Naive B cell (primary cell): ENCODE data around the gene ABCE1. TPM values are rescaled to one million over a fixed set of nuclear protein-coding genes. Genes with fewer than 3 reads are reported as not detected.
A peak's percentile ranks its signal among the peaks of the same experiment; 100 is the strongest.

ENCODE experiments used
- ATAC-seq, 2 donors: fragments of 150-1000 bp; cut with Tn5 transposase; 2 replicates each; pipeline ENCODE4 v1.10.0; 2021; ENCODE audit warnings: low read depth in 2 of 2, mild to moderate bottlenecking in 2 of 2, moderate library complexity in 2 of 2
- DNase-seq: peaks from one replicate; pipeline ENCODE4 v3.0.0; 2022
- H3K27ac Mint-ChIP-seq, 6 donors: one replicate each; pipeline ENCODE4 v1.8.0; 2020 to 2022; ENCODE audit warnings: mild to moderate bottlenecking in 6 of 6, mixed read lengths in 6 of 6, moderate library complexity in 5 of 6, inconsistent platforms in 2 of 6
- H3K27me3 Mint-ChIP-seq, 3 donors: one replicate each; pipeline ENCODE4 v1.8.0; 2021 to 2022; ENCODE audit warnings: mixed read lengths in 3 of 3, mild to moderate bottlenecking in 1 of 3
- H3K36me3 Mint-ChIP-seq, 2 donors: one replicate each; pipeline ENCODE4 v1.8.0; 2020 to 2022; ENCODE audit warnings: mixed read lengths in 2 of 2, inconsistent platforms in 1 of 2, mild to moderate bottlenecking in 1 of 2
- H3K4me1 Mint-ChIP-seq, 3 donors: one replicate each; pipeline ENCODE4 v1.8.0; 2020 to 2022; ENCODE audit warnings: mixed read lengths in 3 of 3, inconsistent platforms in 1 of 3, mild to moderate bottlenecking in 1 of 3, moderate library complexity in 1 of 3
- H3K4me3 Mint-ChIP-seq, 8 donors: one replicate each; pipeline ENCODE4 v1.8.0; 2020 to 2022; ENCODE audit warnings: mild to moderate bottlenecking in 8 of 8, mixed read lengths in 8 of 8, moderate library complexity in 8 of 8, inconsistent platforms in 2 of 8
- H3K9me3 Mint-ChIP-seq, 7 donors: one replicate each; pipeline ENCODE4 v1.8.0; 2020 to 2022; ENCODE audit warnings: mixed read lengths in 7 of 7, mild to moderate bottlenecking in 5 of 7, inconsistent platforms in 2 of 7, moderate library complexity in 1 of 7
- polyA plus RNA-seq, 6 donors: library from polyadenylated mRNA; unstranded; fragments of 300-500 nt; fragmentation: Illumina TruSeq; gene quantifications; one replicate each; pipeline ENCODE4 v1.2.3, GENCODE V29; 2021; ENCODE audit warnings: low read depth in 6 of 6

Gene ABCE1
- polyA plus RNA-seq = 10 to 100 TPM; 45.5 to 63.7 (median 56.4) TPM

DNA sequence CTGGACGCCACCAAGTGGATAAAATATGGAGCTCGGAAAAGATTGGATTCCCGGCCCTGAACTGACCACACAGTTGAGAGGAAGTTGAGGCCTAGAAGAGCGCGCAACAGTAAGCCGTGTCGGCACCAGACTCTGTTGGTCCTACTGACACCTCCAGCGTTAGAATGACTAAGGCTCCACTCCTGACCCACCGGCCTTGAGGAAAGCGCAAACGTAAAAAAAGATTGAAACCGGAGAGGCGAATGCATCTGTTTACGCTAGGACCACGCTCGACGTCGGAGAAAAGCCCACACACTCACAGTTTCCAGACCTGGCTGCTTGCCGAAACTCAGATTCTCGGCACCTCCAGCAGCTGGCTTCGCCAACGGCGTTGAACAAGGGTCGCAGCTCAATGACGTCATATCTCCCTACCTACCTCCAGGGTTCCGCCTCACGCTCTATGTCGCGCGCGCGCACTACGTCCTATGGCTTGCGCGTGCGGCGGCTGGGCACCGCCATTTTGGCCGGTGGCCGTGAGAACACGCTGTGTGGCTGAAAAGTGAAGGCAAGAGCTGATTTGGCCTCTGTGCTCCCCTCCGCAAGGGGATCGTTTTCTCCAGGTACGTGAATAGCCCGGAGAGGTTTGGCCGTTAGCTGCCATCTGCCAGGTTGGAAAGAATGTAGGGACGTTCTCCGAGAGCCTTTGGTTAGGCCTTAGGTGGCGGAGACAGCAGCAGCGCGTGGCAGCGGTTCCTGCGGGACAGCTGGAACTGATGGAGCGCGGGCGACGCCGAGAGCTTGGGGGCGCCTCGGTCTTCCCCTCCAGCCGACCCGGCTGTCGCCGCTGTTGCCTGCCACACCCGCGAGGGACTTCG, at the start of gene ABCE1, which contains the start of gene ANAPC10:
ABCE1 (plus strand) TSS at position 491 of the 854 bp plus-strand sequence. CDS start 6,102 bp downstream, outside the sequence.
ANAPC10 (minus strand) TSS at position 376 of the 854 bp plus-strand sequence. CDS start 2,097 bp downstream, outside the sequence.
- H3K36me3 Mint-ChIP-seq = peaks cover 15 to 25% of the 10 kb centered on the region in 2 donors
- H3K27ac Mint-ChIP-seq = peak within 1 kb of the TSS; percentile 94 to 100 (median 98)
- H3K27me3 Mint-ChIP-seq = no peaks in the 10 kb centered on the region
- peak within 1 kb of the TSS; percentile 90 to 99 (median 97) for H3K4me3 Mint-ChIP-seq
- H3K9me3 Mint-ChIP-seq = peaks cover 0 to 13% (median 5%) of the 10 kb centered on the region in 7 donors
- DNase-seq (peak; percentile 95), ATAC-seq (peak; percentile 88 to 89)
- peaks cover 28 to 44% (median 29%) of the 10 kb centered on the region in 3 donors for H3K4me1 Mint-ChIP-seq

DNA sequence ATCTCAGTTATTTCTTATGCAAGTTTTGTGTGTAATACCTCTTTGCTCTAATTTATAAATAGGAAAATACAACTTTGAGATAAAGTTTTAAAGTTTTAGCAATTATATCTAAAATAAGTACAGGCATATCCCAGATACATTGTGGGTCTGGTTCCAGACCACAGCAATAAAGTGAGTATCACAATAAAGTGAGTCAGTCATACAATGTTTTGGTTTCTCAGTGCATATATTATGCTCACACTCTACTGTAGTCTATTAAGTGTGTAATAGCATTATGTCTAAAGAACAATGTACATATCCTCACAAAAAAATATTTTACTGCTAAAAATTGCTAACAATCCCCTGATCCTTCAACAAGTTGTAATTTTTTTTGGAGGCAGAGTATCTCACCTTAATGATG, 49.3 kb upstream of the ABCE1 start:
- peaks cover 2 to 15% (median 3%) of the 10 kb centered on the region in 3 donors for H3K4me1 Mint-ChIP-seq
- ATAC-seq (no peak), DNase-seq (no peak)
- no peak overlapping the region for H3K27ac Mint-ChIP-seq
- H3K36me3 Mint-ChIP-seq = peaks cover 8 to 12% of the 10 kb centered on the region in 2 donors
- H3K27me3 Mint-ChIP-seq = no peaks in the 10 kb centered on the region
- H3K9me3 Mint-ChIP-seq = no peaks in the 10 kb centered on the region
- no peak overlapping the region for H3K4me3 Mint-ChIP-seq

DNA sequence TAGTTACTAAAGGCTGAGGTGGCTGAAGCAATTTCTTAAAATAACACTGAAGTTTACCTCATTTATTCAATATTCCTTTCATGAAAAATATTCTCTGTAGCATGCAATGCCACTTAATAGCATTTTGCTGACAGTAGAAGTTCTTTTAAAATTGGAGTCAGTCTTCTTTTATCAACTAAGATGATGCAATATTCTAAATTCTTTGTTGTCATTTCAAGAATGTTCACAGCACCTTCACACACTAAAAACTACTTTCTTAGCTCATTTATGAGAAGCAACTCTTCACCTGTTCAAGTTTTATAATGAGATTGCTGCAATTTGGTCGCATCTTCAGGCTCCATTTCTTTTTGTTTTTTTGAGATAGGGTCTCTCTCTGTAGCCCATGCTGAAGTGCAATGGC, 48.9 kb upstream of the ABCE1 start:
- Mint-ChIP-seq H3K27ac (no peak overlapping the region), H3K9me3 (no peaks in the 10 kb centered on the region)
- ATAC-seq = no peak

DNA sequence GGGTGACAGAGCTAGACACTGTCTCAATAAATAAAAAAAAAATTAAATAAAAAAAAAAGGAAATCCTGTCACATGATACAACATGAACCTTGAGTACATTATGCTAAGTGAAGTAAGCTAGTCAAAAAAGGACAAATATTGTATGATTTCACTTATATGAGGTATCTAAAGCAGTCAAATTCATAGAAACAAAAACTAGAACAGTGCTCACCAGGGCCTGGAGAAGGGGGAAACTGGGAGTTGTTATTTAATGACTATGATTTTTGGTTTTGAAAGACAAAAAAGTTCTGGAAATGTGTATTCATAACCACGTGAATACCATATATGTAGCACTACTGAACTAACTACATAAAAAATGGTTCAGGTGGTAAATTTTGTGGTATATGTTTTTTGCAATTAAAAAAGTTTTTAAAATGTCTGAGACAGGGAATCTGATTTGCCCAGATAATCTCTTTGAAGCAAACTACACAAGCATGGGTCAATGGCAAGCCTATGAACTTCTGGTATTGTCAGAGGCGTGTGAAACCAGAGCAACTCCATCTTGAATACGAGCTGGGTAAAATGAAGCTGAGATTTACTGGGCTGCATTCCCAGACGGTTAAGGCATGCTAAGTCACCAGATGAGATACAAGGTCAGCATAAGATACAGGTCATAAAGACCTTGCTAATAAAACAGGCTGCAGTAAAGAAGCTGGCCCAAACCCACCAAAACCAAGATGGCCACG, 42.4 kb upstream of the ABCE1 start:
- Mint-ChIP-seq H3K4me3 (no peak overlapping the region), H3K9me3 (no peaks in the 10 kb centered on the region), H3K4me1 (peaks cover 1 to 6% (median 5%) of the 10 kb centered on the region in 3 donors), H3K27me3 (no peaks in the 10 kb centered on the region), H3K36me3 (peaks cover 5 to 13% of the 10 kb centered on the region in 2 donors), H3K27ac (no peak overlapping the region)
- DNase-seq (no peak), ATAC-seq (no peak)

More for the DNA sequence above, 48.9 kb upstream of the ABCE1 start:
- no peak for DNase-seq
- Mint-ChIP-seq H3K36me3 (peaks cover 8 to 12% of the 10 kb centered on the region in 2 donors), H3K27me3 (no peaks in the 10 kb centered on the region), H3K4me3 (no peak overlapping the region), H3K4me1 (peaks cover 0 to 11% (median 0%) of the 10 kb centered on the region in 3 donors)

DNA sequence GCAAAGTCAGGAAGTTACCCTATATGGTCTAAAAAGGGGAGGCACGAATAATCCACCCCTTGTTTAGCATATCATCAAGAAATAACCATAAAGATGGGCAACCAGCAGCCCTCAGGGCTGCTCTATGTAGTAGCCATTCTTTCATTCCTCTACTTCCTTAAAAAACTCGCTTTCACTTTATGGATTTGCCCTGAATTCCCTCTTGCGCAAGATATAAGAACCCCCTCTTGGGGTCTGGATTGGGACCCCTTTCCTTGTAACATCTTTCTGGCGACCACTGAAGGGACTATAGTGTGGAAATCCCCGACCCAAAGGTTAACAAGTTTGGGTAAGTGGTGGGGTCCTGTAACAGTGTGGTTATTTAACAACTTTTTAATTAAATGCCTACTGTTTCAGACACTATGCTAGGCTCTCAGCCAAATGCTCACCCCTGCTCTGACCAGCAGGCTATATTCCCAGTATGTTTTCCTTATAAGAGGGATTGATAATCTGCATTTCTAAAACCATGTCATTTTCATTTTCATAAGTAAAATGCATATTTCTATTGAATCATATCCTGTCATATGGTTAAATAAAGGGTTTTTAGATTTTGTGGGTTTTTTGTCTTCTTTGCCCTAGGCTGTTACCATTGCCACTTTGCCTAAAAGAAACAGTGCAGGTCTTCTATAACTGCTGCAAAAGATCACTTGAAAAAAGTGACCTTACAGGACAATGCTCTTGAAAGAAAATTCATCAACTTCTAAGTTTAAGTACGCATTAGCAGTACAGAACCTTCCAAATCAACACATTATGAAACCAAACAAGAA, 41.6 kb upstream of the ABCE1 start:
- DNase-seq = no peak
- H3K4me3 Mint-ChIP-seq = no peak overlapping the region
- no peak for ATAC-seq
- H3K4me1 Mint-ChIP-seq = peaks cover 1 to 6% (median 5%) of the 10 kb centered on the region in 3 donors
- no peaks in the 10 kb centered on the region for H3K9me3 Mint-ChIP-seq
- no peak overlapping the region for H3K27ac Mint-ChIP-seq
- H3K27me3 Mint-ChIP-seq = no peaks in the 10 kb centered on the region
- peaks cover 0 to 8% of the 10 kb centered on the region in 2 donors for H3K36me3 Mint-ChIP-seq

DNA sequence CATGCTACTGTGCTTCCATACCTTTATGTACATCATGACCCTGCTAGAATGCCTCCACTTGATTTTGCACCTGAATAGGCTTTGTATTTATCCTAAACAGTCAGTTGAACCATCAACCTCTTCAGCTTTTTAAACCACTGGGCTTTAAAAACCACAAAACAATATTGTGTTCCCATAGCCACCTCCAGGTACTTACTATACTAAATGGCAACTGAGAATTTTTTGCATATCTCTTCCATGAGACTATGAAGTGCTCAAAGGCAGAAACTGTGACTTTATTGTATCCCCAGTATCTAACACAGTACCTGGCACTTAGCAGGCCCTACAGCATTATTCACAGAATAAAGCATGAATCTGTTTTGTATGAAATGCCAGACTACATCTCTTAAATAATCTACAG, 39.9 kb upstream of the ABCE1 start:
- Mint-ChIP-seq H3K27ac (peak overlapping the region in 2 of 6 donors; percentile 33 to 49), H3K4me3 (no peak overlapping the region), H3K9me3 (no peaks in the 10 kb centered on the region), H3K36me3 (peaks cover 0 to 8% of the 10 kb centered on the region in 2 donors), H3K4me1 (peaks cover 1 to 6% (median 5%) of the 10 kb centered on the region in 3 donors), H3K27me3 (no peaks in the 10 kb centered on the region)
- no peak for ATAC-seq
- no peak for DNase-seq

DNA sequence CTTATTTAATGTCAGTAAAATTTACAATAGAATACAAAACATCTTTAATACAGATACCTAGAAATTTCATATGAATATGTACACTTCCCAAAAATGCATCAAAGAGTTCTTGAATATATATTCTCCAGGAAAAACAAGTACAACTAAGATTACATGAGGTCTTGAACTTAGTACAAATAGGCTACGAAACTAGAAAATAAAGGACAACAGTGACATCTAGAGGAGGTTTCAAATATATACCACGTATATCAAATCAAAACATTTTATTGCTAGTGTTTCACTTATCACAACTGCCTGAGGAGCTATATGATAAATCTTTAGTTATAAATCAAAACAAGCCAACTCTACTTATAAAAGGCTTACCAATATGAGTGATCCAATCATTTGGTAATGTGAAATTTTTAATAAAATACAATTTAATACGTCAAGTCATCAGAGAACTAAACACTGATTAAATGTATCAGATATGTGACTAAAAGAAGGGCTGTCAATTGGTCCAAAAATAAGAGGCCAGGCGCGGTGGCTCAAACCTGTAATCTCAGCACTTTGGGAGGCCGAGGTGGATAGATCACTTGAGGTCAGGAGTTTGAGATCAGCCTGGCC, 36.7 kb upstream of the ABCE1 start:
- H3K27ac Mint-ChIP-seq = peak overlapping the region in 3 of 6 donors; percentile 30 to 49 (median 33)
- peak; percentile 16 for DNase-seq
- peaks cover 0 to 6% (median 5%) of the 10 kb centered on the region in 3 donors for H3K4me1 Mint-ChIP-seq
- H3K9me3 Mint-ChIP-seq = no peaks in the 10 kb centered on the region
- ATAC-seq = peak in 1 of 2 donors; percentile 57
- no peak overlapping the region for H3K4me3 Mint-ChIP-seq
- no peaks in the 10 kb centered on the region for H3K27me3 Mint-ChIP-seq
- H3K36me3 Mint-ChIP-seq = no peaks in the 10 kb centered on the region

DNA sequence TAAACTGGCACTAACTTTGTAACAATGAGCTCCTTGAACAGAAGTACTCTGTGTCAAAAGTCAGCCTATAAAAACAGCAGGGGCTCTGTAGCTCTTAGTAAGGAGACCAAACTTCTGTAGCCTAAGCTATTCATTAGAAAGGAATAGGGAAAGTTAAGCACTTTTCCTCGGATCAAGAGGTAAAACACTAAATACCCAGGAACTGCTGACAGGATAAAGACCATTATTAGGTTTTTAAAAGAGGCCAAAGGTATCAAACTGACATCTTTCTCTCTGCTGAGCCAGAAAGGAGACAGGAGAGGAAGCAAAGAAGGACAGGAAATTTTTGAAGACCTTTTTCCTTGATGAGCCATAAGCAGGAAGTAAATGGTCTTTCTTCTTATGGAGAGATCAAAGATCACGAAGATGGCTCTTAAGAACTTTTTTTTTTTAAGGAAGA, 32.0 kb upstream of the ABCE1 start:
- no peak overlapping the region for H3K4me3 Mint-ChIP-seq
- peaks cover 0 to 9% (median 0%) of the 10 kb centered on the region in 3 donors for H3K4me1 Mint-ChIP-seq
- H3K27me3 Mint-ChIP-seq = no peaks in the 10 kb centered on the region
- H3K9me3 Mint-ChIP-seq = no peaks in the 10 kb centered on the region
- peak overlapping the region in 1 of 6 donors; percentile 5 for H3K27ac Mint-ChIP-seq
- DNase-seq (no peak), ATAC-seq (no peak)
- no peaks in the 10 kb centered on the region for H3K36me3 Mint-ChIP-seq

DNA sequence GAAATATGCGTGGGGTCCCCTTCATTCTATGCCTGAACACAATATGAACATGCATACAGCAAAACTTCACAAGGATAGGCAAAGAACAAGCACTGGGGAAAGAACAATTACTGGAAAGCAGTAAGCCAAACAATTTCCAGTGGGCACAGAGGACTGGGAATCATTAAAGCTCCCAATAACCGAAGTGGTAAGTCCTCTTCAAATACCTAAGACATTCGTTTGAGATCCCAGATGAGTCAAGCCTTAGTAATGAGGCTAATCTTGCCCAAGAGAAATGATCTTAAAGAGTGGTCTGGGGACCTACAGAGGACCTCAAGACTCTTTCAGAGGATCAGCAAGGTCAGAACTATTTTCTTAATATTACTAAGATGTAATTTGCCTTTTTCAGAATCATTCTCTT, 28.8 kb upstream of the ABCE1 start:
- H3K36me3 Mint-ChIP-seq = no peaks in the 10 kb centered on the region

DNA sequence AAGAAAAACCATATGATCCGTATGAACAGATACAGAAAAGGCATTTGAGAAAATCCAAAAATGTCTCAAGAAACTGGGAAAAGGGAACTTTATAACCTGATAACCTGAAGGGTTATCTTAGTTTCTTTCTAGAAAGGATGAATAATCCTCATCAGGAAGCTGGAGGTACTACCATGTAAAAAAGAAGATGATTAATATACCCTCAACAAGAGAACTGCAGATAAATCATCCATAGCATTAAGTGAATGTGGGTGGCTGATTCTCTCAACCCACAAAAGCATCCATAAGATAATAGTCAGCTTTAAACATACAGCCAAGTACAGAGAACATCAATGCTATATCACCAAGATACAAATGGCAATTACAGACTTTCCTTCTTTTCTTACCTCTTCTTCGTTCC, 26.6 kb upstream of the ABCE1 start:
- DNase-seq (no peak), ATAC-seq (no peak)
- Mint-ChIP-seq H3K27me3 (no peaks in the 10 kb centered on the region), H3K36me3 (peaks cover 5 to 6% of the 10 kb centered on the region in 2 donors), H3K9me3 (peaks cover 0 to under 1% (median 0%) of the 10 kb centered on the region in 7 donors), H3K4me1 (peaks cover 0 to 14% (median 7%) of the 10 kb centered on the region in 3 donors), H3K4me3 (no peak overlapping the region), H3K27ac (peak overlapping the region in 1 of 6 donors; percentile 57)

More for the DNA sequence above, 28.8 kb upstream of the ABCE1 start:
- Mint-ChIP-seq H3K9me3 (no peaks in the 10 kb centered on the region), H3K27me3 (no peaks in the 10 kb centered on the region), H3K4me3 (no peak overlapping the region), H3K27ac (no peak overlapping the region), H3K4me1 (peaks cover 0 to 14% (median 0%) of the 10 kb centered on the region in 3 donors)
- DNase-seq = no peak
- ATAC-seq = no peak

DNA sequence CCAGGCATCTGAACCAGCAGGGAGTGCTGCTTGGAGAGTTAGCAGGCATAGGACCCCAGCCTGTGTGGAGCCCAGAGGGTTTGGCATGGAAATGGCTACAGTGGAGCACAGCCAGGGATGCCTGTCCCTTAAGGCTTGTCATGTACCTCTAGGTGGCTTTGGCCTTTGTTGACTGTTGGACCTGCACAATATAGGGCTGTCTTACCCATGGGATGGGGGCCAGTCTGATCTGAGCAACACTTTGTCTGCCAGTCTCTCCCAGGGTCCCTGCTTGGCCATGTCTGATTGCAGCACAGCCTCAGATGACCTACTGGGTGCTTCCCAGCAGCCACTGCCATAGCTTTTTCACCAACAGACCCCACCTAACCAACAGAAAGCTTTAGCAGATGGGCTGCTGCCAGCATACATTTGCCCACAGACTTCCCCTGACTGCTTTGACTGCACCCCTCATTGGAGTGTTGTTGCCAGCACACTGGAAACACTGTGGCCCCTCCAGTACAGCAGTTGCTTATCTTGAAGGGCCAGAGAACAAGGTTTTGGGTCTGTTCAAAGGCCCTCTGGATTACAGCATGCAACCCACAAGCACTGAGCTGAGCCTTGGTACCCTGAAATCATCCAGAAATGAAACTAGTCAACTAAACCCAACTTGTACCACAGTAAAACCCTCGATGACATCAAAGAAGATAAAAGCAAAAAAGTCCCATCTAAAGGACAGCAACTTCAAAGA, 22.2 kb upstream of the ABCE1 start:
- no peak for ATAC-seq
- no peak overlapping the region for H3K4me3 Mint-ChIP-seq
- peaks cover 28 to 33% of the 10 kb centered on the region in 2 donors for H3K36me3 Mint-ChIP-seq
- DNase-seq = no peak
- no peak overlapping the region for H3K27ac Mint-ChIP-seq
- peaks cover 9 to 24% (median 14%) of the 10 kb centered on the region in 3 donors for H3K4me1 Mint-ChIP-seq
- no peaks in the 10 kb centered on the region for H3K27me3 Mint-ChIP-seq
- H3K9me3 Mint-ChIP-seq = peaks cover 0 to 12% (median 2%) of the 10 kb centered on the region in 7 donors

DNA sequence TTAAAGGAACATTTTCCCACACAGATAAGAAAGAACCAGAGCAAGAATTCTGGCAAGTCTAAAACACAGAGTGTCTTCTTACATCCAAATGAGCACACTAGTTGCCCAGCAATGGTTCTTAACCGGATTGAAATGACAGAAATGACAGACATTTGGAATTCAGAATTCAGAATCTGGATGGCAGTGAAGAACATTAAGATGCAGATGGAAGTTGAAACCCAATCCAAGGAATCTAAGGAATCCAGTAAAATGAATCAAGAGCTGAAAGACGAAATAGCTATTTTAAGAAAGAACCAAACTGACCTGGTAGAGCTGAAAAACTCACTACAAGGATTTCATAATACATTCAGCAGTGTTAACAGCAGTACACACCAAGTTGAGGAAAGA, 21.6 kb upstream of the ABCE1 start:
- Mint-ChIP-seq H3K4me3 (no peak overlapping the region), H3K36me3 (peaks cover 28 to 33% of the 10 kb centered on the region in 2 donors), H3K27ac (peak overlapping the region in 1 of 6 donors; percentile 58), H3K27me3 (no peaks in the 10 kb centered on the region), H3K9me3 (peaks cover 0 to 12% (median 2%) of the 10 kb centered on the region in 7 donors), H3K4me1 (peaks cover 9 to 23% (median 14%) of the 10 kb centered on the region in 3 donors)
- DNase-seq (no peak), ATAC-seq (no peak)
